Mesenchymal stem cell (in vitro differentiated cells and primary cell): Measurements from ENCODE around the gene FKBP5.
"Not testable (repeated sequence)": the region's sequence is repeated elsewhere in the genome, so short reads cannot be mapped to it uniquely, and the experiment has no call there.

ENCODE experiments used
- DNase-seq: peaks from one replicate; pipeline ENCODE4 v3.0.0-alpha.2; 2013
- H2AFZ ChIP-seq: one replicate; pipeline ENCODE4 v1.6.1; 2013; ENCODE audit warnings: low read depth, mild to moderate bottlenecking, control low read depth, inconsistent platforms, low read length, moderate library complexity
- H2AK5ac ChIP-seq: 2 replicates; pipeline ENCODE4 v1.6.1; 2013; ENCODE audit warnings: low read length, moderate library complexity, mild to moderate bottlenecking, inconsistent platforms; ENCODE audit not compliant: severe bottlenecking
- H2BK120ac ChIP-seq: one replicate; pipeline ENCODE4 v1.6.1; 2013; ENCODE audit warnings: low read depth, mild to moderate bottlenecking, inconsistent platforms, low read length, moderate library complexity
- H2BK12ac ChIP-seq, 2 experiments: one replicate each; pipeline ENCODE4 v1.6.1; 2013; ENCODE audit warnings: inconsistent platforms in 2 of 2, low read length in 2 of 2, mild to moderate bottlenecking in 2 of 2, moderate library complexity in 2 of 2, control low read depth in 1 of 2
- H2BK15ac ChIP-seq: one replicate; pipeline ENCODE4 v1.6.1; 2013; ENCODE audit warnings: mild to moderate bottlenecking, low read depth, inconsistent platforms; ENCODE audit not compliant: poor library complexity, severe bottlenecking
- H2BK5ac ChIP-seq: 2 replicates; pipeline ENCODE4 v1.6.1; 2013; ENCODE audit warnings: low read depth, mild to moderate bottlenecking, low read length, control low read depth, inconsistent platforms; ENCODE audit not compliant: poor library complexity, severe bottlenecking
- H3K14ac ChIP-seq, 2 experiments: one replicate each; pipeline ENCODE4 v1.6.1; 2013; ENCODE audit warnings: inconsistent platforms in 2 of 2, low read length in 2 of 2, control low read depth in 1 of 2, mild to moderate bottlenecking in 1 of 2, moderate library complexity in 1 of 2
- H3K18ac ChIP-seq, 2 experiments: one replicate each; pipeline ENCODE4 v1.6.1; 2013; ENCODE audit warnings: inconsistent platforms in 2 of 2, low read length in 2 of 2, control low read depth in 1 of 2, low read depth in 1 of 2, mild to moderate bottlenecking in 1 of 2
- H3K23ac ChIP-seq, 2 experiments: one replicate each; pipeline ENCODE4 v1.6.1; 2013; ENCODE audit warnings: inconsistent platforms in 2 of 2, low read length in 2 of 2, mild to moderate bottlenecking in 2 of 2, moderate library complexity in 2 of 2, control low read depth in 1 of 2
- H3K27ac ChIP-seq: 2 replicates; pipeline ENCODE4 v1.5.1; 2013; ENCODE audit warnings: mild to moderate bottlenecking, moderate library complexity, low read length, control low read depth, inconsistent platforms; ENCODE audit not compliant: poor library complexity, severe bottlenecking
- H3K27me3 ChIP-seq, 2 experiments: 2 replicates each; pipeline versions ENCODE4 v1.6.1 to v1.7.0; 2013; ENCODE audit warnings: low read length in 2 of 2, mild to moderate bottlenecking in 2 of 2, moderate library complexity in 2 of 2, control low read depth in 1 of 2, inconsistent platforms in 1 of 2; ENCODE audit not compliant: control insufficient read depth in 1 of 2, insufficient read depth in 1 of 2
- H3K36me3 ChIP-seq, 2 experiments: 2 replicates each; pipeline versions ENCODE4 v1.6.1 to v1.7.0; 2013; ENCODE audit warnings: low read length in 2 of 2, control low read depth in 1 of 2, inconsistent platforms in 1 of 2, low read depth in 1 of 2, mild to moderate bottlenecking in 1 of 2; ENCODE audit not compliant: insufficient read depth in 2 of 2, control insufficient read depth in 1 of 2
- H3K4ac ChIP-seq, 2 experiments: one replicate each; pipeline ENCODE4 v1.6.1; 2013; ENCODE audit warnings: inconsistent platforms in 2 of 2, low read length in 2 of 2, mild to moderate bottlenecking in 2 of 2, moderate library complexity in 2 of 2, control low read depth in 1 of 2, low read depth in 1 of 2
- H3K4me1 ChIP-seq: 2 replicates; pipeline ENCODE4 v1.6.1; 2013; ENCODE audit warnings: low read depth, low read length, control low read depth; ENCODE audit not compliant: control insufficient read depth, insufficient read depth
- H3K4me2 ChIP-seq: 2 replicates; pipeline ENCODE4 v1.6.1; 2013; ENCODE audit warnings: low read length, mild to moderate bottlenecking, inconsistent platforms; ENCODE audit not compliant: poor library complexity, severe bottlenecking
- H3K4me3 ChIP-seq, 2 experiments: 2 replicates each; pipeline versions ENCODE4 v1.5.1 to v1.7.0; 2013; ENCODE audit warnings: low read length in 2 of 2, mild to moderate bottlenecking in 2 of 2, control low read depth in 1 of 2, low read depth in 1 of 2; ENCODE audit not compliant: insufficient read depth in 1 of 2
- H3K79me1 ChIP-seq: replicated peaks from 2 replicates; pipeline ENCODE4 v1.6.1; 2013; ENCODE audit warnings: mild to moderate bottlenecking, control low read depth, low read length, inconsistent platforms; ENCODE audit not compliant: poor library complexity, severe bottlenecking
- H3K9ac ChIP-seq: 2 replicates; pipeline ENCODE4 v1.7.0; 2013; ENCODE audit warnings: mild to moderate bottlenecking, low read length, moderate library complexity
- H3K9me3 ChIP-seq: 2 replicates; pipeline ENCODE4 v1.7.0; 2013; ENCODE audit warnings: mild to moderate bottlenecking, low read length; ENCODE audit not compliant: control insufficient read depth
- H4K8ac ChIP-seq: one replicate; pipeline ENCODE4 v1.6.1; 2013; ENCODE audit warnings: inconsistent platforms, mild to moderate bottlenecking, low read length, moderate library complexity
- H4K91ac ChIP-seq: one replicate; pipeline ENCODE4 v1.6.1; 2013; ENCODE audit warnings: mild to moderate bottlenecking, low read length, inconsistent platforms
- WGBS: methylation state at CpG from one replicate; pipeline ENCODE4 v1.1.7; 2013; ENCODE audit warnings: mixed read lengths; 5-methylcytosine and 5-hydroxymethylcytosine counted together

The FKBP5 gene

DNA sequence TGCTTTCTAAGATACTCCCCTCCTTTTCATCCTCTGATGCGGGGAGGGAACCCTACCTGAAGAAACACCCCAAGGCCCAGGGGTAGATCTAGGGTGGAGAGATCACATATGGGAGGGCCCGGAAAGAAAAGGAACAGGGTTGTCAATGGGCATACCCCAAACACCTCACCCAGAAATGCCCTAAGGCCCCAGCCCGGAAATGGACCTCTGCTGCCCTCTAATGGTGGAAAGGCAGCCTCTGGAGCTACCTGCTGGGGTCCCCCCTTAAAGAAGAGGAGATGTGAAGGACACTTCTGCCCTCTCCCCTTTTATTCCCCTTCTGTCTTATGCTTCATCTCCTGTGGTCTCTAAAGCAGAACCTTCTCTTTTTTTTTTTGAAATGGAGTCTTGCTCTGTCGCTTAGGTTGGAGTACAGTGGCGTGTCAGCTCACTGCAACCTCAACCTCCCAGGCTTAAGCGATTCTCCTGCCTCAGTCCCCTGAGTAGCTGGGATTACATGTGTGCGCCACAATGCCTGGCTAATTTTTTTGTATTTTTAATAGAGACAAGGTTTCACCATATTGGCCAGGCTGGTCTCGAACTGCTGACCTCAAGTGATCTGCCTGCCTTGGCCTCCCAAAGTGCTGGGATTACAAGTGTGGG lies 47.7 kb upstream of the FKBP5 start:
- Histone ChIP-seq H4K91ac (no peak overlapping the region), H3K27me3 (no peaks in the 10 kb centered on the region), H4K8ac (peak overlapping the region; percentile 35), H2BK120ac (no peak overlapping the region), H3K27ac (no peak overlapping the region), H2AFZ (no peak overlapping the region), H3K9me3 (no peaks in the 10 kb centered on the region), H3K18ac (no peak overlapping the region), H2BK15ac (no peak overlapping the region), H3K9ac (no peak overlapping the region), H3K23ac (no peak overlapping the region), H3K79me1 (no peaks in the 10 kb centered on the region), H2AK5ac (no peak overlapping the region), H3K14ac (no peak overlapping the region), H3K36me3 (no peaks in the 10 kb centered on the region), H3K4ac (no peak overlapping the region), H2BK5ac (no peak overlapping the region), H3K4me2 (no peak overlapping the region), H3K4me1 (peaks cover 6% of the 10 kb centered on the region), H3K4me3 (no peak overlapping the region), H2BK12ac (peak overlapping the region in 1 of 2 experiments; percentile 47)
- DNase-seq: peak; percentile 67
- 66% methylated on average over 7 of the region's 8 CpGs for WGBS

- Histone ChIP-seq H3K27ac (no peak overlapping the region), H3K9me3 (no peaks in the 10 kb centered on the region), H3K4me1 (peaks cover 6% of the 10 kb centered on the region), H2AFZ (no peak overlapping the region), H4K91ac (peak overlapping the region; percentile 45), H3K4ac (peak overlapping the region in 1 of 2 experiments; percentile 59), H2BK12ac (peak overlapping the region; percentile 34 to 61), H2BK120ac (no peak overlapping the region), H3K23ac (no peak overlapping the region), H2AK5ac (peak overlapping the region; percentile 18), H3K79me1 (no peaks in the 10 kb centered on the region), H3K4me2 (no peak overlapping the region), H3K36me3 (no peaks in the 10 kb centered on the region), H3K4me3 (no peak overlapping the region), H3K18ac (peak overlapping the region in 1 of 2 experiments; percentile 71), H2BK5ac (no peak overlapping the region), H3K27me3 (no peaks in the 10 kb centered on the region), H4K8ac (no peak overlapping the region), H2BK15ac (peak overlapping the region; percentile 73), H3K14ac (peak overlapping the region in 1 of 2 experiments; percentile 9), H3K9ac (no peak overlapping the region)
- DNase-seq: no peak
- WGBS: 96% methylated on average over 3 of the region's 3 CpGs
Measured at GRCh38 chr6:35735452-35735851, 46.7 kb upstream of the FKBP5 start.

DNA sequence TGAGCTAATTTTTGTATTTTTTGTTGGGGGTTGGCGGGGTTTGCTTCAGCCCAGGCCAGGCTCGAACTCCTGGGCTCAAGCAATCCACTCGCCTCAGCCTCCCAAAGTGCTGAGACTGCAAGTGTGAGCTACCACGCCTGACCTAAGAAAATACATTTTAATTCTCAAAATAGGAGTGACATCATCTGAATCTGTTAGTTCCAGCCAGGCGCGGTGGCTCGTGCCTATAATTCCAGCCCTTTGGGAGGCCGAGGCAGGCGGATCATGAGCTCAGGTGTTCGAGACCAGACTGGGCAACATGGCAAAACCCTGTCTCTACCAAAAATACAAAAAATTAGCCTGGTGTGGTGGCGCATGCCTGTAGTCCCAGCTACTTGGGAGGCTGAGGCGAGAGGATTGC lies 45.6 kb upstream of the FKBP5 start:
- not testable (repeated sequence) for H3K4me2 ChIP-seq, H3K23ac ChIP-seq, H3K4me3 ChIP-seq, H2AFZ ChIP-seq, H3K4me1 ChIP-seq, H3K36me3 ChIP-seq, H3K4ac ChIP-seq, H4K8ac ChIP-seq, H4K91ac ChIP-seq, H3K9ac ChIP-seq, H3K14ac ChIP-seq, H3K27ac ChIP-seq, DNase-seq, H3K18ac ChIP-seq, H3K27me3 ChIP-seq, H2BK5ac ChIP-seq, H3K9me3 ChIP-seq, H2BK15ac ChIP-seq, H2AK5ac ChIP-seq, H3K79me1 ChIP-seq
- Histone ChIP-seq H2BK120ac (peak overlapping the region; percentile 43), H2BK12ac (peak overlapping the region; percentile 66 to 91)
- 96% methylated on average over 11 of the region's 12 CpGs for WGBS

DNA sequence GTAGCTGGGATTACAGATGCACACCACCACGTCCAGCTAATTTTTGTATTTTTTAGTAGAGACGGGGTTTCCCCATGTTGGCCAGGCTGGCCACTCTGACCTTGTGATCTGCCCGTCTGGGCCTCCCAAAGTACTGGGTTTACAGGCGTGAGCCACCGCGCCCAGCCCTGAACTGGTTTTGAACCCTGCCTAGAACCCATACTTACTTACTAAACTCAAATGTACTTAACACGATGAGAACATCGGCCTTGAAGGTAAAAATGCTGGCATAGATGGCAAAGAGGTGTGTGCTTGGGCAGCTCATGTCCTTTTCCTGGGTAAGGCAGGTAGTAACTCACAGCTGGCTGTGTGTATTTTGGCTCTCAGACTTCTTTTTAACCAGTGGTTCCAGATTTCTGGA lies 44.9 kb upstream of the FKBP5 start:
- DNase-seq: no peak
- H3K18ac ChIP-seq: peak overlapping the region; percentile 14 to 88
- peak overlapping the region; percentile 43 for H2BK120ac ChIP-seq
- H2BK15ac ChIP-seq: no peak overlapping the region
- H3K27ac ChIP-seq: no peak overlapping the region
- H3K36me3 ChIP-seq: no peaks in the 10 kb centered on the region
- H2BK12ac ChIP-seq: peak overlapping the region; percentile 88 to 91
- H2AFZ ChIP-seq: no peak overlapping the region
- no peak overlapping the region for H2BK5ac ChIP-seq
- H3K9me3 ChIP-seq: no peaks in the 10 kb centered on the region
- peak overlapping the region; percentile 40 for H4K91ac ChIP-seq
- H3K23ac ChIP-seq: peak overlapping the region in 1 of 2 experiments; percentile 11
- WGBS: 96% methylated on average over 5 of the region's 8 CpGs
- H3K14ac ChIP-seq: peak overlapping the region in 1 of 2 experiments; percentile 79
- H4K8ac ChIP-seq: peak overlapping the region; percentile 12
- no peaks in the 10 kb centered on the region for H3K79me1 ChIP-seq
- H3K4me1 ChIP-seq: peaks cover 16% of the 10 kb centered on the region
- H3K4me2 ChIP-seq: no peak overlapping the region
- peak overlapping the region; percentile 68 to 88 for H3K4ac ChIP-seq
- no peak overlapping the region for H3K9ac ChIP-seq
- no peak overlapping the region for H3K4me3 ChIP-seq
- H3K27me3 ChIP-seq: no peaks in the 10 kb centered on the region
- H2AK5ac ChIP-seq: no peak overlapping the region
